ENCODE data around the gene REL.

- TF ChIP-seq CTCF (IDR thresholded peaks at IDR 0.05) (no peak), POLR2A (IDR thresholded peaks at IDR 0.05) (no peak)
Observed at GRCh38 chr2:60932954-60933353, 51.6 kb downstream of the REL start.
